NB4 (cell line): ENCODE data around the gene SPOCK3.

Experiments used
- DNase-seq: peaks from one replicate; pipeline ENCODE4 v3.0.0; 2010; ENCODE audit warnings: low read depth
- H3K4me3 ChIP-seq: one replicate; pipeline ENCODE4 v1.5.1; 2011; ENCODE audit warnings: mild to moderate bottlenecking, low read depth, low read length, moderate library complexity
- MYC ChIP-seq: IDR thresholded peaks from 2 replicates; pipeline ENCODE4 v1.6.1; 2011; ENCODE audit warnings: low read depth, low read length
- POLR2A ChIP-seq: IDR thresholded peaks from 2 replicates; pipeline ENCODE4 v1.6.1; 2011; ENCODE audit warnings: mild to moderate bottlenecking; ENCODE audit not compliant: insufficient read length; ENCODE audit errors: extremely low read depth
- TF ChIP-seq, protein P1 (sequence below): IDR thresholded peaks from 2 replicates; pipeline ENCODE4 v1.6.1; 2011; ENCODE audit warnings: low read depth, low read length
- TF ChIP-seq, protein P2 (sequence below): IDR thresholded peaks from one replicate; pipeline ENCODE4 v1.5.1; 2012; ENCODE audit warnings: low read depth, low read length

Gene SPOCK3

GRCh38 chr4:166846939-166847338 is 387.4 kb downstream of the SPOCK3 start:
- no peak for DNase-seq
- no peak overlapping the region for H3K4me3 ChIP-seq
- TF ChIP-seq, protein P1, sequence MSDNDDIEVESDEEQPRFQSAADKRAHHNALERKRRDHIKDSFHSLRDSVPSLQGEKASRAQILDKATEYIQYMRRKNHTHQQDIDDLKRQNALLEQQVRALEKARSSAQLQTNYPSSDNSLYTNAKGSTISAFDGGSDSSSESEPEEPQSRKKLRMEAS = no peak
- TF ChIP-seq MYC (no peak), POLR2A (no peak)
- TF ChIP-seq, protein P2, sequence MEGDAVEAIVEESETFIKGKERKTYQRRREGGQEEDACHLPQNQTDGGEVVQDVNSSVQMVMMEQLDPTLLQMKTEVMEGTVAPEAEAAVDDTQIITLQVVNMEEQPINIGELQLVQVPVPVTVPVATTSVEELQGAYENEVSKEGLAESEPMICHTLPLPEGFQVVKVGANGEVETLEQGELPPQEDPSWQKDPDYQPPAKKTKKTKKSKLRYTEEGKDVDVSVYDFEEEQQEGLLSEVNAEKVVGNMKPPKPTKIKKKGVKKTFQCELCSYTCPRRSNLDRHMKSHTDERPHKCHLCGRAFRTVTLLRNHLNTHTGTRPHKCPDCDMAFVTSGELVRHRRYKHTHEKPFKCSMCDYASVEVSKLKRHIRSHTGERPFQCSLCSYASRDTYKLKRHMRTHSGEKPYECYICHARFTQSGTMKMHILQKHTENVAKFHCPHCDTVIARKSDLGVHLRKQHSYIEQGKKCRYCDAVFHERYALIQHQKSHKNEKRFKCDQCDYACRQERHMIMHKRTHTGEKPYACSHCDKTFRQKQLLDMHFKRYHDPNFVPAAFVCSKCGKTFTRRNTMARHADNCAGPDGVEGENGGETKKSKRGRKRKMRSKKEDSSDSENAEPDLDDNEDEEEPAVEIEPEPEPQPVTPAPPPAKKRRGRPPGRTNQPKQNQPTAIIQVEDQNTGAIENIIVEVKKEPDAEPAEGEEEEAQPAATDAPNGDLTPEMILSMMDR = no peak

DNA sequence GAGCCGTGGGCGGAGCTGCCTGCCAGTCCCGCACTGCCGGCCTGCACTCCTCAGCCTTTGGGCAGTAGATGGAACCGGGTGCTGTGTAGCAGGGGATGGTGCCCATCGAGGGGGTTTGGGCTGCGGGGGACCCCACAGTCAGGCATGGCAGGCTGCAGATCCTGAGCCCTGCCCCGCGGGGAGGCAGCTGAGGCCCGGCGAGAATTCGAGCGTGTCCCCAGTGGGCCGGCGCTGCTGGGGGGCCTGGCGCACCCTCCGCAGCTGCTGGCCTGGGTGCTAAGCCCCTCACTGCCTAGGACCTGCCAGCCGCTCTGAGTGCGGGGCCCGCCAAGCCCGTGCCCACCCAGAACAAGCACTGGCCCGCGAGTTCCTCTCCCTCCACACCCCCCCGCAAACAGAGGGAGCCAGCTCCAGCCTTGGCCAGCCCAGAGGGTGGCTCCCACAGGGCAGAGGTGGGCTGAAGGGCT is 391.5 kb downstream of the SPOCK3 start:
- no peak for DNase-seq
- H3K4me3 ChIP-seq = no peak overlapping the region
- TF ChIP-seq MYC = no peak
- TF ChIP-seq, protein P2 = no peak
- TF ChIP-seq POLR2A = no peak

- TF ChIP-seq MYC (no peak), POLR2A (no peak)
- TF ChIP-seq, protein P2 = no peak
- no peak overlapping the region for H3K4me3 ChIP-seq
- no peak for DNase-seq
These were observed 394.6 kb downstream of the SPOCK3 start for GRCh38 chr4:166839615-166840251.

DNA sequence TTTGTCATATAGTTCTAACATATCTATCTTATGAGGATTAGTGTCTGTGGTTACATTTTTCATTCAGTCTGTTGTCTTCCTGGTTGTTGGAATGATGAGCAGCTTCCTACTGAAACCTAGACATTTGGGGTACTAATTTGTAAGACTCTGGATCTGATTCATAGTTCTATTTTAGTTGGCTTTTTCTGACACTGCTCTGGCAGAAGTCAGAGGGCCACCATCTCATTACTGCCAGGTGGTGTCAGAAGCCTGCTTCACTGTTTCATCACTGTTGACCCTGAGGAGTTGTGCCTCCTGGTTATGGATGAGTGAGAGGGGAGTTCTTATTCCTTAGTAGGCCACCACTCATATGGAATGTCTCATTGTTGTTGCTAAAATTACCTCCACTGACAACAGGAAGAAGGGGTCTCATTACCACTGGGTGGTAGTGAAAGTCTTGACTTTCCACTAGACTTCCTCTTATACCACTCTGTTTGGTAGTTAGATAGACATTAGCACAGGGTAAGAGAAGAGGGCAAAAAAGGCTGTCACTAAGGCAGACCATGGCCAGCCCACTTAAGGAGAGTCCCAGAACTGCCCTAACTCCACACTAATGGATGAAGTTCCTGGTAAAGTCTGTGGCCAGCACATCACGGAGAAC is 395.2 kb downstream of the SPOCK3 start:
- no peak for DNase-seq
- no peak overlapping the region for H3K4me3 ChIP-seq
- TF ChIP-seq MYC = no peak

DNA sequence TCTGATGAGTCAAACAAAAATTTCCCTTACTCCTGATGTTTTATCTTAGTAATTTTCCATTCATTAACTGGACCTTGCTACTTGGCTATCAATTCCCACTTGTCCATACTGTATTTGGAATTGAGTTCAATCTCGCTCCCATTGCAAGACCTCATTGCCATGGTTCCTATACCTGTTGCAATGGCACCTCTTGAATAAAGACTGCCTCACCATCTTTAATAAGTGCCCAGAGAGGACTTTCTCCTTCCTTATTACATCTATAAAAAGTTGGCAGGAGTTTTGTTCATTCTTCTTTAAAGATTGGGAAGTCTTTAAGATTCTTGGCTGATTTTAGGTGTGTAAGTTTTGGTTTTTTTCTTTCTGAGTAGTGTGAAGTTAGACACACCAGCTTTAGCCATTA is 397.4 kb downstream of the SPOCK3 start:
- no peak for DNase-seq
- no peak overlapping the region for H3K4me3 ChIP-seq
- TF ChIP-seq, protein P1 = no peak
- TF ChIP-seq MYC = no peak
- TF ChIP-seq, protein P2 = no peak
- no peak for TF ChIP-seq POLR2A

DNA sequence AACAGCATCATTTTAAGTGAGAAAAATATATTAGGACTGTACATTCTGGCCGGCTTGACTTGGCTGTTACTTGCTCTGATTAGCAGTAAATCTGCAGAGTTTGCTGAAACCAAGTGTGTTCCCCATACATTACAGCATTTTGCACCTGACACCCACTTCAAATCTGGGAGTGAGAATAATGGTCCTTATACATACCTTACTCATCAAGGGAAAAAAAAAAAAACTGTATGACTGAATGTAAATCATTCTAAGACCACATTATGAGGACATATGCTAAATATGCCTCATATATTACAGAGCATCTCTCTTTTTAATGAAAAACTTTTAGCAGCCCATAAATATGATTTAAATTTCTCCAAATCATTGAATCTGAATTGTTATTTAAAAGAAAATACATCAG is 406.7 kb downstream of the SPOCK3 start:
- no peak overlapping the region for H3K4me3 ChIP-seq
- DNase-seq = no peak
- TF ChIP-seq MYC = no peak
- TF ChIP-seq, protein P2 = no peak
- TF ChIP-seq POLR2A = no peak
- TF ChIP-seq, protein P1 = no peak
